Measurements from ENCODE around the gene VSIG10L.

VSIG10L gene

GRCh38 chr19:51317968-51318367 is 24.0 kb downstream of the VSIG10L start:
- no peak for DNase-seq (ENCODE audit: low read depth in 3 of 3)

GRCh38 chr19:51317376-51317775 is 24.6 kb downstream of the VSIG10L start:
- DNase-seq (ENCODE audit: low read depth in 3 of 3), result no peak

- no peak for DNase-seq (ENCODE audit: low read depth in 3 of 3)
Observed at GRCh38 chr19:51316688-51317087, 25.3 kb downstream of the VSIG10L start.

DNA sequence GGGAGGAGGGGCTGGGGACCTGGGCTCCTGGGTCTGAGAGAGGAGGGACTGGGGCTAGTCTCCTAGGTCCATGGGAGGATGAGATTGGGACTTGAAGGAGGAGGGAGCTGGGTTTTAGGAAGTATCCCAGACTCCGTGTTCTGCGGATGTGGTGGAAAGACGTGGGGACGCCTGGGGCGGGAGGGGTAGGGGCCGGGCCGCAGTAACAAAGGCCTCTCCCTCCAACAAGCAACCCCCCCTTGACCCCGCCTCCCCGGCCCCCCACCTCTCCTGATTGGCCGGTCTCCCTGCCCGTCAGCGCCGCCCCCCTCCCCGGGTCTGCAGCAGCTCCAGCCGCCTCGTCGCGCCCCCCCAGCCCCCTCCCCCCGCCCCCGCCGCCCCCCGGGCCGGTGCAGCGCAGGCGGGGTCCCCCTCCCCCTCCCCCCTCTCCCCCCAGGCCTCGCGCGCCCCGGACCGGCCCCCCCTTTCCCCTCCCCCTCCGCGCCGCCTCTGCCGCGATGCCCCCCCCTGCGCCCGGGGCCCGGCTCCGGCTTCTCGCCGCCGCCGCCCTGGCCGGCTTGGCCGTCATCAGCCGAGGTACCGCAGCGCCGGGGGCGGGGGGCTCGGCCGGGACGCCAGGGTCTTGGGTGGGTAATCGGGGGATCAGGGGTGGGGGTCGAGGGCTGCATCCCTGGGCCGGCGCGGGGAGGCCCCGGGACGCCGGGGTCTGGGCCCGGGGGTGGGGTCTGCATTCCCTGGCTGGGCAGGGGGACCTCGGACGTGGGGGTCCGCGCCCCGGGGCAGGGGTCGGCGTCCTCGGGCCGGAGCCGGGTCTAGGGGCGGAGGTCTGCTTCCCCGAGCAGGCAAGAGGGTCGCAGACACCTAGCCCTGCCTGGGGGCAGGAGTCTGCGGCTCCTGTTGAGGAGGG is 30.3 kb downstream of the VSIG10L start, which contains the start of gene IGLON5:
TSS of gene IGLON5 (plus strand) at position 294 of the 907 bp plus-strand sequence. CDS start at position 498, 204 bp downstream.
- no peak for DNase-seq (ENCODE audit: low read depth in 3 of 3)

- no peak for DNase-seq (ENCODE audit: low read depth in 3 of 3)
Observed at GRCh38 chr19:51305479-51305878, 36.5 kb downstream of the VSIG10L start.

- DNase-seq (ENCODE audit: low read depth in 3 of 3), result no peak
Observed at GRCh38 chr19:51301266-51301665, 40.7 kb downstream of the VSIG10L start.

DNA sequence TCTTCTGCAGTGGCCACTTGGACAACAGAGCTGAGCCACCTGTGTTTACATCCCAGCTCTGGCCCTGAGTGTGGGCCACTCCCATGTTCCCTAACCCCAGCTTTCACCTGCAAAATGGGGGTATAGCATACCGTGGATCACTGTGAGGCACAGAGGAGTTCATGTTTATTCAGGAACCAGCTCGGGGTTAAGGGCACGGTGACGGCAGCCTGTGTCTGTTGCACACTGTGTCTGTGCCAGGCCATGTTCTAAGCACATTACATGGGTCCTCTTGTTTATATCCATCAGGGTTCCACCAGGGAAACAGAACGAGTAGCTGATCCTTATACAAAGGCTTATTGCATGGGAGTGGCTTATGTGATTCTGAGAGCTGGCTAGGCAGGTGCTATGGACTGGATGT is 44.5 kb downstream of the VSIG10L start:
- no peak for DNase-seq (ENCODE audit: low read depth in 3 of 3)

DNA sequence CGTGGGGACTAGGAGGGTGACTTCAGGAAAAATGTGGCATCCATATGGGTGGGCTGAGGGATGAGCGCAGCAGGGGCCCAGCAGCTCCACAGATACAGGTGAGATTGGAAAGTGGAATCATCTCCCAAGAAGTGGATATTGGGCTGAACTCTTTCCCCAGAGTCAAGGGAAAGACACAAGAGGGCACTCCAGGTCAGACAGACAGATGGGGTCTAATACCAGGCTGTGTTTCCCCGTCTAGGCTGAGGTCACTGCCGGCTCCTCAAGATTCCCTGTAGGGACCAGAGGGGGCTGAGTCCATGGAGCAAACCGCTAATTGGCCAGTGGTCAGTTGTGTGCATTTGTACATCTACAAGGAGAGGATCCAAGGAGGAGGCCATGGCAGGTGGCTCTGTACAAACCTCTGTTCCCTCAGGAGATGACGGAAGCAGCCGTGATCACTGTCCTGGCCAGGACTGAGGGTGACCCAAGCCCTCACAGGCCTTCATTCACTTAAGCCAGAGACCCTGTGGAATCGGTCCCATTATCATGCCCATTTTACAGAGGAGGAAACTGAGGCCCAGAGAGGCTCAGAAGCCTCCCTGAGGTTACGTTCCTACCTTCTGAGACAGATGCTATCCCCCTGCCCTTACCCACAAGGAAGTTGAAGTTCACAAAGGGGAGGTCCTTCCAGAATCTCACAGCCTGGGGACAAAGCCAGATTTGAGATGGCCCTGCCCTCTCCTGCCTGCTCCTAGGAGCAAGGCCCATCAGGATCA is 45.4 kb downstream of the VSIG10L start:
- DNase-seq (ENCODE audit: low read depth in 3 of 3), result no peak

DNA sequence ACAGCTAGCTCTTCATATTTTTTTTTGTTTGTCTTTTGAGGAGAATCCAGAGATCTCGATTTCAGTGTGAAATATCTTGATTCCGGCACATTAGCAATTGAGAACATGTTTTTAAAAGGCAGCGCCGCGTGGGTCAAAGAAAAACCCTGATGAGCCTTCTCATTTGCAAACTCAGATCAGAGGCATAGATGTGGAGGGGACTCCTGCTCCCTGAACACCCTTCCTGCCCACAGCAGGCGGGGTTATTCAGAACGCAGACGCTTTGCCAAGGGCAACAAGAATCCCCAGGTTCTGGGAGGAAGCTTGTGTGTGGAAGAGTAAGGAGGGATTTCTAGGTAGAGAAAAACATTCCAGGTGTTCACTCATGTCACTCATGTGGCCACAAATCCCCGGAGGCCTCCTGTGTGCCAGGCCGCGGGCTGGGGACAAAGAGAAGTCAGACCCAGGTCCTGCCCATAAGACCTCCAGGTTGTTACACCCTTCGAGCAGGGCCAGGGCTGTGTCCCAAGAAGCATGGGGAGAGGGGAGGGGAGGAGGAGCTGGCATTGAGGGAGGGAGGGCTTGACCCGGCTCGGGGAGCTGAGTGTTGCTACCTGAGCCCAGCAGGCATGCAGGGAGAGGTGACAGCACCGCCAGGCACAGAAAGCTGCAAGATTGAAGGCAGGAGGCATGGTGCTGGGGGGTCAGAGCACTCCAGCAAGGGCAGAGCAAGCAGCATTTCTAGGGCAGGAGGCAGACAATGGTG is 46.4 kb downstream of the VSIG10L start:
- no peak for DNase-seq (ENCODE audit: low read depth in 3 of 3)

DNA sequence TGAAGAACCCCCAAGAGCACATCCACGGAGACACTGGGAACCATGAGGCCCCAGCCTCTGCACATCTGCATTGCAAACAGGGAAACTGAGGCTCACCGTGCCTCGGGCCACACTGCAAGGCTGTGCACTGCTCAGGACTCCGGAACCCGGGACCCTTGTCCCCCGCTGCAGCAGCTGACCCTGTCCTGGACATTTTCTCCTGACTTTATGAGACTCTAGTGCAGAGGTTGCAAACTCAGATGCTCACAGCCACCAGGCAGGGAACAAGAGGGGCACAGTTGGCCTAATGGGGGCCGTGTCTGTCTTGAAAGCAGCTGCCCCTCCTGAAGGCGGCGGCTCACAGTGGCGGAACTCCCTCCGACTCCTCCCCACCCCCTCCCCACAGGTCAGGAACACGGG is 47.0 kb downstream of the VSIG10L start:
- DNase-seq (ENCODE audit: low read depth in 3 of 3), result no peak

DNA sequence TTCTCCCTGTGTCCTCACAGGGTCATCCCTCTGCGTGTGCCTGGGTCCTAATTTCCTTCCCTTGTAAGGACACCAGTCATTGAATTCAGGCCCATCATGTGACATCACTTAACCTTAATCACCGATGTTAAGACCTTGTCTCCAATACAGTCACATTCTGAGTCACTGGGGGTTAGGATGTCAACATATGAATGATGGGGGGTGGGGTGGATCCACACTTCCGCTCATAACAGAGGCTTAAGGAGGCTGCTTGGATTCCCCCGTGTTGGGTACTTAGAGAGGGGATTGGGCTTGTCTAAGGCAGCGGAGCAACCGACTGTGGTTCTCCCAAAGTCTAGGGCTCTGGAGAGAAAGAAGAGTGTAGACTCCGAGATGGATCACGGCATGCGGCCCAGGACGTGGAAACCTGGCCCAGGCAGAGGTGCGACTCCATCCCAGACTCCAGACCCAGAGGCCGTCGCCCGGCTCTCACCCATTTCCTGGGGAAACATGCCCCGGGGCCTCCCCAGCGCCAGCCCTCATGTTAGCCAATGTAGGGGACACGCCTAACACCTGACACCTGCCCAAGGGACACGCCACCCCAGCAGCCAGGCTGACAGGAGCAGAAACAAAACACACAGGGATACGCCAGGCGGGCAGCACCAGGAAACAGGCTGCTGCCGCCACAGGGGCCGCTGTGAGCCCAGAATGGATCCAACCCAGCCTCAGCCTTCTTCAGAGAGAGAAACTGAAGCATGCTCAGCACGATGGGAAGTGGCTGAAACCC is 47.5 kb downstream of the VSIG10L start:
- no peak for DNase-seq (ENCODE audit: low read depth in 3 of 3)

- DNase-seq (ENCODE audit: low read depth in 3 of 3), result no peak
Observed at GRCh38 chr19:51293571-51294210, 48.2 kb downstream of the VSIG10L start.

GRCh38 chr19:51292971-51293370 is 49.0 kb downstream of the VSIG10L start:
- no peak for DNase-seq (ENCODE audit: low read depth in 3 of 3)

DNA sequence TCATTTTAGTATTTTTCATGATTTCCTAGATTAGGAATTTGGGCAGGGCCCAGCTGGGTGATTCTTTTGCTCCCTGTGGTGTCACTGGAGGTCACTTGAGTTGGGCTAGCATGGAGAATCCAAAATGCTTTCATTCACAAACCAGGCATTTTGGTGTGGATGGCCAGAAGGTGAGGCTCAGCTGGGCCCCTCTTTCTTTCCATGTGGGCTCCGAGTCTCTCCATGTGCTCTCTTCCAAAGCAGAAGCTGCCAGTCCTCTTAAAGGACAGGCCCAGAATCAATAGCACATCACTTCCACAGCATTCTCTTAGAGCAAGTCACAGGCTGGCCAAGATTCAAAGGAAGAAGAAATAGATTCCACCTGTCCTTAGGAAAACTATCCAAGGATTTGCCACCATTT is 52.3 kb downstream of the VSIG10L start:
- no peak for DNase-seq (ENCODE audit: low read depth in 3 of 3)

- DNase-seq (ENCODE audit: low read depth in 3 of 3), result no peak
Observed at GRCh38 chr19:51285682-51286081, 56.3 kb downstream of the VSIG10L start.

DNA sequence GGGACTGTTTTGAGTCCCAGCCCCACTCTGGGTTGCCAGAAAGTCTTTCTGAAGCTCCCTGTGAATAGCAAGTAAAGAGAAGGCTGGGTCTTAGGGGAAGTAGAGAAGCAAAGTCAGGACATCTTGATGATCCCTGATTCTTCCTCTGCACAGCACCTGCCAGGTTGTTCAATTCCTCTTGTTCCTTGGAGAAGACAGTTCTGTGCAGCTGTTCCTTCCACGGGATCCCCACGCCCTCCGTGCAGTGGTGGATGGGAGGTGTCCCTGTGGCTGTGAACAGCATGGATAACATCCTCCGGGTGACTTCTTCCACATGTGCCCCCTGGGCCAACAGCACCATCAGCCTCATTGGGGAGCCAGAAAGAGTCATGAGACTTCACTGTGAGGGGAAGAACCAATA is 59.6 kb downstream of the VSIG10L start:
- DNase-seq (ENCODE audit: low read depth in 3 of 3), result no peak
